UCSD-AML1 (cell line): ENCODE data around the gene CD6.
A peak's percentile ranks its signal among the peaks of the same experiment; 100 is the strongest.
"Not testable (repeated sequence)": the region's sequence is repeated elsewhere in the genome, so short reads cannot be mapped to it uniquely, and the experiment has no call there.

Experiments used
- DNase-seq: peaks from one replicate; lab custom pipeline; 2025; ENCODE audit not compliant: unreplicated experiment; lab: John Stamatoyannopoulos, UW

CD6 gene

DNA sequence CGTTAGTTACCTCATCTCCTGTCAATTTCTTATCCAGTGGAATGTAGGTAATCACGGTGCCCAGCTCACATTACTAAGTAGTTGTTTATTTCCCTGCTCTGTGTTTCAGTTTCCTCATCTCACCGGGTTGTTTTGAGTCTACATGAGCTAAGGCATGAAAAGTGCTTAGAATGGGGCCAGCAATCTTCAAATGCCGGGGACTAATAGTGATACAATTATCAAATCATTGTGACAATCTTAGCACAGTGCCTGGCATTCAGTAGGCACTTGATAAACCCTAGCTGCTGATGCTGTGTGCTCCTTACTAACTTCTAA is 77.5 kb downstream of the CD6 start:
- DNase-seq: no peak

DNA sequence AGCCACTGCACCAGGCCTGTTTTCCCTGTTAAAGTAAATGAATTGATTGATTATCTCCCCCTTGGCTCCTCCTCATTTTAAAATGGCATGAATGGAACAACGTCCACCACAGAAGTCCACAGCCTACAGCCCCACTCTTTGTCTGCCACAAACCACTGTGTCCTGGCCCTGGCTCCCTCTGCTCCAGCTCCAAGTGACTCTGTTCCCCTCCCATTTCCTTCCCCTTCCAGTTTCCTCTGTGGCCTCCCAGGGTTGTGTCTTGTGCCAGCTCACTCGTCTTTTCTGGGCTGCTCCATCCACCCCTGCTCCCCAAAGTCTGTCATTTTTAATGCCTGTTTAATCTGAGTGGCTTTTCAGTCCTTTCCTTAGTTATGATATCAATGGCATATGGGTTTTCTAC is 78.4 kb downstream of the CD6 start:
- DNase-seq: peak; percentile 50

DNA sequence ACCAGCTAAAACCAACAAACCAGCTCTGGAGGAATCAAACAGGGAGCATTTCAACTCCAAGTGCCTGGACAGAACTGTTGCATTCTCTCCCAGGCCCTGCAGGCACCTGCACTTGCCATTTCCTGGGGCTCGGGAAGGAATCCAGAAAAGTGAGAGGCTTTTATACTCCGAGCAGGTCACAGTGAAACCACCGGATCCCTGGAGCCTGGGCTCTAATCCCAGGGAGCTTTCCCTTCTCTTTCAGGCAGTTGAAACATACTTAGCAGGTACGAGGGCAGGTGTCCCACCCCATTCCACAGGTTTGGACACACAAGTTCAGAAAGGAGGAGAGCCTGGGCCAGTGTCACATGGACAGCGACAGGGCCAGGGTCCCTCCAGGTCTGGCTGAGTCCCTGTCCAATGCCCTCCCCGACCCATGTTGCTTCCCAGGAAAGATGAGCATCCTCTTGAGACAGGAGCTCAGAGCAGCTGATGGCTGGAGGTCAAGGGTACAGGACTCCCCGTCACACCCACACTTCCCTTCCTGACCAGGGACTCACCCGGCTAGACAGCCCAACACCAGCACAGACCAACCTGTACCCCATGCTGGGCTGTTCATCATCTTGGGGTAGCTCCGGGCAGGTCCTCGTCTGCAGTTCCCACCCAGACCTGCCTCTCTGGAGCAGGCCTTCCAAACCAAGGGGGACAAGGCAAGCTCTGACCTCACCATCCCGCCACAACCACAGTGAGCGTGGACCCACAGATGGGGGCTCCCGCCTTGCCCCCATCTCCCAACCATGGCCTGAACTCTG is 80.9 kb downstream of the CD6 start:
- no peak for DNase-seq

DNA sequence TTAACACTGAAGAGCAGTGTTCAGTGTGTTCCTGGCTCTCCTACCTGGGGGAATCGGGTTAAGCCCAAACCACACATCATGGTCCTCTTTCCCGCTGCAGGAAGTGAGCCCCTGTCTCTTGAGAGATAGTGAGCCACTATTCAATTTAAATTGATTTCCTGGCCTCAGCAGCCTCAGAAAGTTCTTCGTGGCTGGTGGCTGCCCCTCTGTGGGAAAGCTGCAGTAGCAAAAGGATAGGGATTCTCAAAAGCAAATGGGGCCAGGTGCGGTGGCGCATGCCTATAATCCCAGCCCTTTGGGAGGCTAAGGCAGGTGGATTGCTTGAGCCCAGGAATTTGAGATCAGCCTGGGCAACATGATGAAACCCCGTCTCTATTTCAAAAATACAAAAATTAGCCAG is 81.7 kb downstream of the CD6 start:
- no peak for DNase-seq

DNA sequence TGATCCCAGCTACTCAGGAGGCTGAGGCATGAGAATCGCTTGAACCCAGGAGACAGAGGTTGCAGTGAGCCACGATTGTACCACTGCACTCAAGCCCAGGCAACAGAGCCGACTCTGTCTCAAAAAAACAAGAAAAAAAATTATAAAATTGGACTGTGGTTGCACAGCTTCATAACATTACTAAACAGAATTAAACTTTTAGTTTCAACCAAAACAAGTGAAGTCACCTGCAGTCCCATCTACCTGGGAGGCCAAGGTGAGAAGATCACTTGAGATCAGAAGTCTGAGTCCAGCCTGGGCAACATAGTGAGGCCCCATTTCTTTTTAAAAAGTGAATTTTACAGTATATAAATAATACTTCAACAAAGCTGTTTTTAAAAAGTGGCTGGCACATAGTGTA is 83.0 kb downstream of the CD6 start:
- DNase-seq: no peak

DNA sequence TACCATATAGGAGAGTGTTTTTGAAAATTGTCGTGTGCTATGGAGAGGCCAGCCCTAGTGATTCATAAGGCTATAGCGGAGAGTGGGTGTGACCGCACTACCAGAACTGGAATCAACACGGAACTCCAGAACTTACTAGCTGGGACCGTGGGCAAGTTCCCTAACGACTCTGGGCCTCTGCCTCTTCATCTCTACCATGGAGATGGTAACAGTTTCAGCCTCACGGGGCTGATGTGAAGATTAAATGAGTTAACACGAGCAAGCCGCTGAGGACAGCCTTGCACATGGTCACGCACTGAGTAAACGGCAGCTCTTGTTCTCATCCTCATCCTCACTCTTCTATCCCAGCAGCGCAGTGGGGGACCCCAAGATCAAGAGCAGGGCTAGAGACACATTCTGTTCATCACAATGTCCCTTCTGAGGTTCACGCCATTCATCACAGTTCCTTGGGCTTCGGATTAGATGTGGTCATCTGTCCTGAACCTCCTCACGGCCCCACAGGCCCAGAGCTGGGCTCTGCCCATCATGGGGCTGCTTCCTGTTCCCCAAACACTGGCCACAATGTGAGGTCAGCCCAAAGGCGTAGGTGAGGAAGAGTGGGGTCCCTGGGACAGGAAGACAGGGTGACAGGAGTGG is 83.6 kb downstream of the CD6 start:
- no peak for DNase-seq

DNA sequence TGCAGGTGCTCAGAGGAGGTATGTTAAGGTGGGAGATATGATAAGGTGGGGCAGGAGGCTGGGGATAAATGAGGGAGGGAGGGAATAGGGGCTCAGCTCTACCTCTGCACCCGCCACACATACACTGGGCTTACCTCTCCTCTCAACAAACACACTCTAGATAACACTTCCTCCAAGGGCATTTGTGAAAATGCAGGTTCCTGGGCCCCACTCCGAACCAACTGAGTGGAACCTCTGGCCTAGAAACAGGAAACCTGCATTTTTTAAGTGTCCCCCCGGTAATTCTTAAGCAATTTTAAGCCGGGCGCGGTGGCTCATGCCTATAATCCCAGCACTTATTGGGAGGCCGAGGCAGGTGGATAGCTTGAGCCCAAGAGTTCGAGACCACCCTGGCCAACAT is 84.3 kb downstream of the CD6 start:
- DNase-seq: no peak

DNA sequence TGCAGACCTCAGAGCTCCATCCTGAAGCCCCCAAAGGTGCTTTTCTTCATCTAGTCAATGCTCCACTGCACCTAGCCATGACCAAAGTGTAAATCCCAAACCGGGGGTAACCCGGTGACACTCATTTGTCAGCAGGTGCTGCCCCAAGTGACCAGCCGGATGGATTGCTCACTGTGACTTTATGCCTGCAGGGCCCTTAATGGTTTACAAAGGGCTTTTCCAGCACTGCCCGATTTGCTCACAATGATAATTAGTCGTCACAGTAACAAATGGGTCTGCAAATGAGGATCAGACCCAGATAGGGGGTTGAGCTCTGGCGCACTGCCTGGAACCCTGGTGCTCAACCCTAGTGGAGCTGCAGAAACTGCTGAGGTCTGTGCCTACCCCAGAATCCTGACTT is 85.1 kb downstream of the CD6 start:
- DNase-seq: no peak

DNA sequence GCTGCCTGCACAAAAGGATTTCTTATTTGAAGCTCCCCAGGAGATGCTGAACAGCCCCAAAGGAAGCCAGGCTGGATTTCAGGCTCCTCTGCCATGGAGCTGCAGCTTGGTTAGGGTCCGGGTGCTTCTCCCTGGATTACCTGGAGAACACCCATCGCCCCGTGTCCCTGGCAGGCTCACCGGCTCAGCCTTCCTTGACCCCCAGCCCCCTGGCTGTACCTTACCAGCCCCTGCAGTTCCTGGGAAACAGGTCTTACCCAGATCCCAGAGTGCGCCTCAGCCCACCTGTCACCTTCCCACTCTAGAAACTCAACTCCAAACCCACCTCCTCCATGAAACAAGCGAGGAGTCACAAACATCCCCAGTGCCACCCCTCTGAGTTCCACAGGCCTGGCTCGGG is 85.5 kb downstream of the CD6 start:
- DNase-seq: no peak

DNA sequence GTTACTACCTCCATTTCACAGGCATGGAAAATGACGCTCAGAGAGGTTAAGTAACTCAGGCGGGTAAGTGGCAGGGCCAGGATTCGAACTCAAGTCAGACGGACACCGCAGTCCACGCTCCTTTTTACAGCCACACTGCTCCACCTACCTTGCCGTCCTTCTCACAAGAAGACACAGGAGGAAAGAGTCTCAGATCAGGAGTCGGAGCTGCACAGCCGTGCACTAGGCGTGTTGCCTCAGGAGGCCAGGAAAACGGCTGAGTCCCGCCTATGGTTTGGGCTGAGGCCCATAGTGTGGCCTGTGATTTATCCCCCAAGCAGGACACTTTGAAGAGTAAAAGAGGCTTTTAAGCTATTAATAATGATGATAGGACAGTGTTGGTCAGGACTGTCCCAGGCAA is 86.1 kb downstream of the CD6 start:
- no peak for DNase-seq

DNA sequence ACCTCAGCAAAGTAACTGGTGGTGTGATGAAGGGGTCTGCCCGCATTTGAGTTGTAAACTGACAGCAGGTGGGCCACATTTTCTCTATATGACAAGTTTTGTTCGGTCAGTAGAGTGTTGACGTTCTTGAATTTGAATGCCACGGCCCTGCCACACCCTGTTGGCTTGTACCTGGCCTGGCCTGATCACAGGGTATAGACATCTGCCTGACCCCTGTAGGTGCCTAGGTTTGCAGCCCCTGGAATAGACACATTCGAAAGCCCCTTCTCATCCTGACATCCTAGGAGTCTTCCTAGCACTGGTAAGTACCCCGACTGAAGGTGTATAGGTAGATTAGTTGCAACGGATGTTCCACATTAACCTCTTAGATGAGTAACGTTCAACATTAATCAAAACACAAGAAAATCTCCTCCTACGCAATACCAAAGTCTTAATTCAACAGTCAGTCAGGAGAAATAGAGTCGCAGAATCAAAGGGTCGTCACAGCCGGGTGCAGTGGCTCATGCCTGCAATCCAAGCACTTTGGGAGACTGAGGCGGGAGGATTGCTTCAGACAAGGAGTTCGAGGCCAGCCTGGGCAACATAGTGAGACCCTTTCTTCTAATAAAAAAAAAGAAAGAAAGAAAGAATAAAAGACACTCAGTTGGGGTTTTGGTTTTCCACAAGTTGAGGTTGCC is 87.2 kb downstream of the CD6 start:
- DNase-seq: no peak

DNA sequence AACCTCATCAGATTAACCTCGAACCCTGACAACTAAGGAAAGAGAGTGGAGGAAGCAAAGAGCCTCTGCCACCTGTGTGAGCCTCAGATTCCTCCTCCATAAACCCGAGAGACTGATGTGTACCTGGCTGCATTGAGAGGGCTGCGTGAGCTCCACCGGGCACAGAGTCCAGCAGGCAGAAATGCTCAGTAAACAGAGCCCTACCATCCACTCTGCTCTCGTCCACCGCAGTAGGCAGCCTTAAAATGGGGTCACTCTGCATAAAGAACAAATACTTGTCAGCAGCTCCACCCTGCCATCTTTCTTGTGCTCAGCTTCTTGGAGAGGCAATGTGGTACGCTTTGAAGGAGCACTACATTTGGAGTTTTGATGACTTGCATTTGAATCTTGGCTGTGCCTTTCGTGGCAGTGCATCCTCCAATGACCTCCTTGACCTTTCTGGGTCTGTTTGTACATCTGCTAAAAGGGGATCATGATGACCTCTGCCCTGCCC is 87.8 kb downstream of the CD6 start:
- no peak for DNase-seq

DNA sequence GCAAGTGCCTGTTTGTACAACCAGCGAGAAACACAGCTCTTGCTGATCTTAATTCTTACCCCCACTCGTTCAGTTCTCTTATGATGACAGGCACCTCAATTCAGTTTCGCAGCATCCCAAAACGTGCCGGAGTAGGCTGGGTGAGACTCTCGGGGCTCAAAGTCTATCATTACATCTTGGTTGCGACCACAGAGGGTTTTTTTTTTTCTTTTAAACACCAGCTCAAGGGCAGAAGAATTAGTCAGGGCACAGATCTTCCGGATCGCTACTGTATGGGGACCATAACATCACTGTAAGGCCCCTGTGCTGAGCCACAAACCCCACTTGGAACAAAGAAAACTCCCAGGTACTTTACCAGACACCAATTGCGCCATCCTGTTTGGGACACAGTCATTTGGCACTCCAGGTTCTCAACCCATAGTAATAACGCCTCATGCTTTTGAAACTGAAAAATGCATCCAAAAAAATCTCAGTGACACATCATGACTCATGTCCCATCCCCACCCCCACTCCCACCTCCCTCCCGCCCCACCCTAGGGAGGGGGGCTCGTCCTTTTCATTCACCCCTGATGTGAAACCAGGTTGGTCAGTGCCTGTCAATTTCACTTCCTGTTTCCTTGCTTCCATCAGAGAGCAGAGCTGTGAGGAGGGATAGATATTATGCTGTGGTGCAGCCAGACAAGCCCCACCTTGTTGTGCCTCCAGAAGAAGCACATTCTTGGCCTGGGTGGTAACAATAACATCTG is 89.8 kb downstream of the CD6 start:
- no peak for DNase-seq

DNA sequence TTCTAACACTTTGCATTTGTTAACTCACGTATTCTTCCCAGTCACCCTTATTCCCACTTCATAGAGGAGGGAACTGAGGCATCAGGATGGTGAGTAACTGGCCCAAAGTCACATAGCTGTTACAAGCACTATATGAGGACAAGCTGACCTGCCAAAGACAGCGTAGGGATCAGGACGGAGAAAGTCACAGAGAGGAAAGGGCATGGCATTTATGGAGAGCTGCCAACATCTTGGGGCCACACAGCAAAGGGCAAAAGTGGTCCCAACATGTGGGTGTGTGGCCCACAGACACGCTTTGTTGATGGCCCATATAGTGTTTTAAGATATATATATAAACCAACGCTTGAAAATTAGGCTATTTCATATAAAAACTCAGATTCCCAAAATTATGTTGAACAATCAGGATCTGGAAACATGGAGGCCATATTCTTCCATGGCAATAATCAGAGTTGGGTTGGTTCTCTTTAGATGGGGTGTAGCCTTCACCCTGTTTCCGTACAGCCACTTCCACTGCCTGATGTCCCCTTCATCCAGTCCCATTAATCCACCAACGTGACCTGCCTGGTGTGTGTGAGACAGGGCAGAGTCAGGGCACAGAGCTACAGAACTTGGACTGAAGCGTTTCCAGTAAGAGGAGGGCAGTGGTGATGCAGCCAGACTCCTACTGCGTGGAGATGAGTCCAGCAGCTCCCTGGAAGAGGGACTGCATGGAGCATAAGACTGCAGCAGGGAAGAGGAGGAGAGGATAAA is 90.9 kb downstream of the CD6 start:
- DNase-seq: no peak

DNA sequence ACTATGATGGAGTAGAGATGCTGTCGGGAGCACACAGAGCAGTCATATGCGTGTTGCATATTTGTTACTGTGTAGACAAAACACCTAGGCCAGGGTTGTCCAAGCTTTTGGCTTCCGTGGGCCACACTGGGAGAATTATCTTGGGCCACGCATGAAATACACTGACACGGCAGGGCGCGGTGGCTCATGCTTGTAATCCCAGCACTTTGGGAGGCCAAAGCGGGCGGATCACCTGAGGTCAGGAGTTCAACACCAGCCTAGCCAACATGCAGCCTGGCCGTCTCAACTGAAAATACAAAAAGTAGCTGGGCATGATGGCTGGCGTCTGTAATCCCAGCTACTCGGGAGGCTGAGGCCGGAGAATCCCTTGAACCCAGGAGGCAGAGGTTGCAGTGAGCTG is 93.8 kb downstream of the CD6 start:
- not testable (repeated sequence) for DNase-seq

DNA sequence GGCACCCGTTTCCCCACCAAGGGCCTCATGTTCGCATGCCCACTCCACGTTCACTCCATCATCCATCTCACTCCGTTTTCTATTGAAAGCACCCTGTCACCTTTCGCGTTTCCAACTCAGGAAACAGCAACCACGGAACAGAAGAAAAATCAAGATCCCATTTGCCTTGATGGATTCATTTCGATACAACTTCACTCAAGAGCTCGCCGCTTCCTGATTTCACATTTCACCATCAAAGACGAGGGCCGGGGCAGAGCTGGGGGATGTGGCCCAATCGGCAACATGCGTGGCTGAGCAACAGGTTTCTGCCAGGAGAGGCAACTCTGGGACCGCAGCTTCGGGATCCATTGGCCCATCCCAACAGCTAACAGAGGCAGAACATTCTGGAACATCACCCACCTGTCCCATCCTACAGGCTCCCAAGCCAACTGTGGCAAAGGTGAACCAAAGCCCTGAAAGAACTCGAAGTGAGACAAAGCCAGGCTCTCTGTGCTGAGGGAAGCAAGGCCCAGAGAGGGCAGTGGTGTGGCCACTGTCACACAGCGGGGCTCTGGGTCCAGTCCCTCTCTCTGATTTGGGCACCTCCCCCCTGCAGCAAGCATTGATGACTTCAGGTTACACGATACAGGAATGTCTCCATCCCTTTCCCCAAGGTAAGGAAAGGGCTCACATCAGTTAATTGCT is 94.6 kb downstream of the CD6 start:
- DNase-seq: no peak

DNA sequence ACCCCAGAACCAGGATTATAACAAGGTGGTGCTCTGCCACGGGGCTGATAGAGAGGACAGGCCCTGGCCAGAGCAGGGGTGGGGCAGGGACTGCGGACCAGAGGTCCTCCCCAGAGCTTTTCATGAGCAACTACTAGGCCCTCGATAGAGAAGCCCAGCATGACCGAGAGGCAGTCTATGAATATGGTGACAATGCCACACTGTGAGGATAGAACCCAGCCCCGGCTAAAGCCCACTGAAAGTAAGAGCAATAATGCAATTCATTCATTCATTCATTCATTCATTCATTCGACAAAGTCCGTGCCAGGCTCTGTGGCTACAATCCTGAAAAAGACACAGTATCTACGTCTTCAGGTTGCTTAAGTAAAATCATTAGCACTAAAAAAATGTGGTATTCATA is 95.2 kb downstream of the CD6 start:
- DNase-seq: no peak

DNA sequence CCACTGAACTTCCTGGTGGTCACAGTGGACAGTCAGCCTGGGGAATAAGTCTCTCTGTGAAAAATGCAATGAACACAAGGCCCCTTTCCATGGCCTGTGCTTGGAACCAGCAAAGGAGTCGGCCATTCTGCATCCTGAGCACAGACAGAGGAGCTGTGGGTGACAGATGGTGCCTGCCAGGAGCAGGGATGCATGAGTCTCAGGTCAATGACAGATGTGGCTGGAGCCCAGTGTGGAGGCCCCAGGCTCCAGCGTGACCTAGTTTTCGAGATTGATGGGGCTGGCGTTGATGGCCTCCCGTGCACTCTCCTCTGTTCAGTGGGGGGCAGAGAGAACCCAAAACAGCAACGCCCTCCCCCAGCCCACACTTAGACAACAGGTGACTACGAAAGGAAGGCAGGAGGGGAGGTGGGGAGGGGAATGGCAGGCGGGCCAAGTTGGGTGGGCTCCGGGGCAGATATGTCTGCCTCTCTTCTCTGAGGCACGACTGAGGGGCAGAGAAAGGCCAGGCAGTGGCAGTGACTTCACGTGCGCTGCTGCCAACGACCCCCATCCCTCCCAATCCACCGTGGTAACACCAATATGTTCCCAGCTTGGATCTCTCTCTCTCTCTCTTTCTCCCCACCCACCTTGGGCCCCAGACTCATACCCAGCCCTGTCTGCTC is 96.4 kb downstream of the CD6 start:
- DNase-seq: no peak

DNA sequence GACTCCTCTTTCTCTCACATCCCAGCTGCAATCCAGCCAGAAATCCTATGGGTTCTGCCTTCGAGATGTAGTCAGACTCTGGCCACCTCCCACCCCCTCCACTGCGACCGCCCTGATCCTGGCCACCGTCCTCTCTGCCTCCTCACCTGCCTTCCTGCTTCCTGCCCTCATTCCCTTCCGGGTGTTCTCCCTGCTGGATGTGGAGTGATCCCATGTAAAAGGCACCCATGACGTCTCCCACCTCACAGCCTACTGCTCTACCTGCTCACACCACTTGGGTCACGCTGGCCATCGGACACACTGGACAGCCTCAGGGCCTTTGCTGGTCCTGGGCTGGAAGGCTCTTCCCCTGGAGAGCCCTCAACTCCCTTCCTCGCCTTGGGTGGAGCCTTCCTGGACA is 97.1 kb downstream of the CD6 start:
- DNase-seq: no peak

DNA sequence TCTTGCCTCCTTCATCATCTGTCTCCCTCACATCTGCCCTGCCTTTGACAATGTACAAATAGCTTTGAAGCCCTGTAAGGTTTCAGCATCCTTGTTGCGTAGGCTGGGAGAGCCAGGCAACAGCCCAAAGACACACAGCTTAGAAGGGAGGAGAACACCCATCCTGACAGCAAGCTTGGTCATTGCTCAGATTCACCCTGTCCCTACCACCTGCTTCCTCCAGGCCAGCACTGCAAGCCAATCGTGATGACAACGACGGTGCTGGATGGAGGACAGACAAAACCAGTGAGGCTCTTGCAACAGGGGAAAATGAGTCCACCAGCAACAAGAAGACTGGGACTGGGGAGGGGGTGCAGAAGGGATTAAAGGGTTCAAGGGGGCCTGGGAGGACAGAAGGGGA is 97.9 kb downstream of the CD6 start:
- no peak for DNase-seq
